Right atrium auricular region (tissue), 2 donors: ENCODE results near the gene POR. TPM values are rescaled to one million over a fixed set of nuclear protein-coding genes. Genes with fewer than 3 reads are reported as not detected.

Source experiments
- DNase-seq: peaks from one replicate; pipeline ENCODE4 v3.0.0-alpha.2; 2019; ENCODE audit warnings: low spot score
- H3K27ac ChIP-seq, 2 donors: fragments of 200-600 bp; sonication (generic); 1 replicate in 1 of 2; 2 replicates in 1 of 2; pipeline ENCODE4 v1.5.1; 2016 to 2019
- H3K27me3 ChIP-seq, 2 donors: fragments of 200-600 bp; sonication (generic); one replicate each; pipeline versions ENCODE4 v1.5.1 to v1.6.0; 2017 to 2019
- H3K36me3 ChIP-seq: fragments of 200-600 bp; sonication (generic); one replicate; pipeline ENCODE4 v1.5.1; 2016
- H3K4me1 ChIP-seq, 2 donors: fragments of 200-600 bp; sonication (generic); one replicate each; pipeline versions ENCODE4 v1.5.1 to v1.6.0; 2017 to 2019
- H3K4me3 ChIP-seq, 2 donors: fragments of 200-600 bp; sonication (generic); 1 replicate in 1 of 2; 2 replicates in 1 of 2; pipeline ENCODE4 v1.5.1; 2017 to 2019; ENCODE audit warnings: mild to moderate bottlenecking in 1 of 2, moderate library complexity in 1 of 2
- H3K9me3 ChIP-seq, 2 donors: fragments of 200-600 bp; sonication (generic); one replicate each; pipeline ENCODE4 v1.5.1; 2019
- total RNA-seq, 2 donors: library from RNA; depleted of rRNA; stranded (reverse); fragments of >200 nt; gene quantifications; one replicate each; pipeline ENCODE4 v1.1.0, GENCODE V29; 2016
- TF ChIP-seq, protein P1 (sequence below), 2 donors: fragments of 200-600 bp; sonication (generic); IDR thresholded peaks; one replicate each; pipeline ENCODE4 v1.5.1; 2019; ENCODE audit warnings: antibody characterized with exemption in 2 of 2

The POR gene
- total RNA-seq, 2 donors from 2014 or later: 53.4 to 85.3 TPM

DNA sequence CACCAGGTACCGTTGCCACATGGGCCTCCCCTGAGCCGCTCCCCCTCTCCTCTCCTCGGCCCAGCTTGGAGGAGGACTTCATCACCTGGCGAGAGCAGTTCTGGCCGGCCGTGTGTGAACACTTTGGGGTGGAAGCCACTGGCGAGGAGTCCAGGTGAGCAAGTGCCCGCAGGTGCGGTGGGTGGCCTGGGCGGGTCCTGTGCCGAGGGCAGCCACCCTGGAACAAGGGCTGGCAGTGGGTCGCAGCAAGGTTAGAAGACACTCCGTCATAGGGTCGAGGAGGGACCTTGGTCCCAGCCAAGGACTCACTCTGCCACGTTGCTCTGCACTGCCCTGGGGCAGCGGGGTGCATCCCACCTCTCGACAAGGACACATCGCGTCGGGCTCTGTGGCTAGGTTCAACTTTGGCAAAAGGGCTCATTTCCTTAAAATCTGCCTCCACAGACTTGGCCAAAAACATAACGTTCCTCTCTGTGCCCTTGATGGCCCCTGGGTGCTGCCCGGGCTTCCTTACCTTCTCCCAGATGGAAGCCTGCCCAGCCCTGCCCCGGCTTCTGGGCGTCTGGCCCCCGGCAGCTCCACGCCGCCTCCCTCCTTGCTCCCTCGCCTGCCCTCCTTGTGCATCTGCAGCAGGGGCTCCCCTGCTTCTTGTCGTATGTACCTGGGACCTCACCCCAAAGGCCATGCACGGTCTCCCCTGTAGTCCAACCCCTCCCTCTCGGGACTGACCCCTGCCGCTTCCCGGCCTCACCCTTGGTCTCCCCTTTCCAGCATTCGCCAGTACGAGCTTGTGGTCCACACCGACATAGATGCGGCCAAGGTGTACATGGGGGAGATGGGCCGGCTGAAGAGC lies 66.7 kb downstream of the POR start:
- Histone ChIP-seq H3K4me3 (no peak overlapping the region), H3K36me3 (peaks cover 75% of the 10 kb centered on the region), H3K9me3 (no peaks in the 10 kb centered on the region), H3K27me3 (no peaks in the 10 kb centered on the region), H3K27ac (peak overlapping the region in 1 of 2 donors; percentile 16), H3K4me1 (peaks cover 0 to 8% of the 10 kb centered on the region in 2 donors)
- TF ChIP-seq, protein P1, sequence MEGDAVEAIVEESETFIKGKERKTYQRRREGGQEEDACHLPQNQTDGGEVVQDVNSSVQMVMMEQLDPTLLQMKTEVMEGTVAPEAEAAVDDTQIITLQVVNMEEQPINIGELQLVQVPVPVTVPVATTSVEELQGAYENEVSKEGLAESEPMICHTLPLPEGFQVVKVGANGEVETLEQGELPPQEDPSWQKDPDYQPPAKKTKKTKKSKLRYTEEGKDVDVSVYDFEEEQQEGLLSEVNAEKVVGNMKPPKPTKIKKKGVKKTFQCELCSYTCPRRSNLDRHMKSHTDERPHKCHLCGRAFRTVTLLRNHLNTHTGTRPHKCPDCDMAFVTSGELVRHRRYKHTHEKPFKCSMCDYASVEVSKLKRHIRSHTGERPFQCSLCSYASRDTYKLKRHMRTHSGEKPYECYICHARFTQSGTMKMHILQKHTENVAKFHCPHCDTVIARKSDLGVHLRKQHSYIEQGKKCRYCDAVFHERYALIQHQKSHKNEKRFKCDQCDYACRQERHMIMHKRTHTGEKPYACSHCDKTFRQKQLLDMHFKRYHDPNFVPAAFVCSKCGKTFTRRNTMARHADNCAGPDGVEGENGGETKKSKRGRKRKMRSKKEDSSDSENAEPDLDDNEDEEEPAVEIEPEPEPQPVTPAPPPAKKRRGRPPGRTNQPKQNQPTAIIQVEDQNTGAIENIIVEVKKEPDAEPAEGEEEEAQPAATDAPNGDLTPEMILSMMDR (IDR thresholded peaks at IDR 0.05): no peak
- no peak for DNase-seq

DNA sequence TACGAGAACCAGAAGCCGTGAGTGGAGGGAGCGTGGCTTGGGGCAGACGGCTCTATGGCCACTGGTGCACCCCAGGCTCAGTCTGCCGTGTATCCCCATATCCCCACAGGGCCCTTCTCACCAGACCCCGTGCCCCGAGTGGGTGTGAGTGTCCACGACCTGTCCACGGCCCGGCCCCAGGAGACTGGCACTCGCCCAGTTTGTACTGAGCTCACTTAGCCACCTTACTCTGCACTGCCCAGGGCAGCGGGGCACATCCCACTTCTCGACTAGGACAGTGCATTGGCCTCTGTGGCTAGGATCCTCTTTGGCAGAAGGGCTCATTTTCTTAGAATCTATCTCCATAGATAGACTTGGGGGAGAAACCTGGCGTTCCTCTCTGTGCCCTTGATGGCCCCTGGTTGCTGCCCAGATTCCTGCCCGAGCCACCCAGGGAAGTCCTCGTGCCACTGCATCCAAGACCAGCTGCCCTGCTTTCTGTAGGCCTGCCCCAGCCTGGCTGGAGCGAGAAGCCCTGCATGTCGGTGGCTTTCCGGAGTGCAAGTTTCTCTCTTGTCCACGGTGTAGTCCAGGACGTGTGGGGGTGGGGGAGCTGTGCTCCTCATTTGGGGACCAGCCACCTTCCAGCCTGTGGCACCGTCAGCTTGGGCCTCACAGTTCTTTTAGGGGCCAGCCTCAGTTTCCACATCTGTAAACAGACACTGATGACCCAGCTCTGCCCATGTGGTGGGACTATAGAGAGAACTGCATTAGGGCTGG lies 67.5 kb downstream of the POR start:
- H3K27ac ChIP-seq: peak overlapping the region in 1 of 2 donors; percentile 16
- H3K36me3 ChIP-seq: peaks cover 81% of the 10 kb centered on the region
- H3K4me3 ChIP-seq: no peak overlapping the region
- H3K9me3 ChIP-seq: no peaks in the 10 kb centered on the region
- TF ChIP-seq, protein P1 (IDR thresholded peaks at IDR 0.05): no peak
- no peak for DNase-seq
- H3K27me3 ChIP-seq: no peaks in the 10 kb centered on the region
- peaks cover 0 to 6% of the 10 kb centered on the region in 2 donors for H3K4me1 ChIP-seq

DNA sequence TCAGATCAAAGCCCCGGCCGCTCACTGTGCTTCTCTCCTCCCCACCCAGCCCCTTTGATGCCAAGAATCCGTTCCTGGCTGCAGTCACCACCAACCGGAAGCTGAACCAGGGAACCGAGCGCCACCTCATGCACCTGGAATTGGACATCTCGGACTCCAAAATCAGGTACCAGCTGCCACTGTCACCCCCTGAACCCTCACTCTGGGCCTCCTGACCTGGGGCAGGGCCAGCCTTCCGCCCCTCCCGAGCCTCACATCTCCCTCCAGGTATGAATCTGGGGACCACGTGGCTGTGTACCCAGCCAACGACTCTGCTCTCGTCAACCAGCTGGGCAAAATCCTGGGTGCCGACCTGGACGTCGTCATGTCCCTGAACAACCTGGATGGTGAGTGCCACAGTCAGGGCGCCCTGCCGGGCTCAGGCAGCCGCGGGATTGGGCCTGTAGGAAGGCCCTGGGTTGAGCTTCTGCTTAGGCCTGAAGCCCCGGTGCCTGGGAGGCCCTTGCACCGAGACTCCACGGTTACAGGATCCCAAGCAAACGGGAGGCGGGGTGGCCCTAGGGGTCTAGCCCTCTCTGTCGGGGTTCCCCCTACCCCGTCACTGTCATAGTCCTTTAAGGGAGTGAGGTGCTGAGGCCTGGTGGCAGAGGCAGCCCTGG lies 68.6 kb downstream of the POR start:
- Histone ChIP-seq H3K4me1 (no peaks in the 10 kb centered on the region), H3K4me3 (no peak overlapping the region), H3K27me3 (no peaks in the 10 kb centered on the region), H3K36me3 (peaks cover 90% of the 10 kb centered on the region), H3K9me3 (no peaks in the 10 kb centered on the region), H3K27ac (no peak overlapping the region)
- TF ChIP-seq, protein P1 (IDR thresholded peaks at IDR 0.05): no peak
- DNase-seq: no peak

DNA sequence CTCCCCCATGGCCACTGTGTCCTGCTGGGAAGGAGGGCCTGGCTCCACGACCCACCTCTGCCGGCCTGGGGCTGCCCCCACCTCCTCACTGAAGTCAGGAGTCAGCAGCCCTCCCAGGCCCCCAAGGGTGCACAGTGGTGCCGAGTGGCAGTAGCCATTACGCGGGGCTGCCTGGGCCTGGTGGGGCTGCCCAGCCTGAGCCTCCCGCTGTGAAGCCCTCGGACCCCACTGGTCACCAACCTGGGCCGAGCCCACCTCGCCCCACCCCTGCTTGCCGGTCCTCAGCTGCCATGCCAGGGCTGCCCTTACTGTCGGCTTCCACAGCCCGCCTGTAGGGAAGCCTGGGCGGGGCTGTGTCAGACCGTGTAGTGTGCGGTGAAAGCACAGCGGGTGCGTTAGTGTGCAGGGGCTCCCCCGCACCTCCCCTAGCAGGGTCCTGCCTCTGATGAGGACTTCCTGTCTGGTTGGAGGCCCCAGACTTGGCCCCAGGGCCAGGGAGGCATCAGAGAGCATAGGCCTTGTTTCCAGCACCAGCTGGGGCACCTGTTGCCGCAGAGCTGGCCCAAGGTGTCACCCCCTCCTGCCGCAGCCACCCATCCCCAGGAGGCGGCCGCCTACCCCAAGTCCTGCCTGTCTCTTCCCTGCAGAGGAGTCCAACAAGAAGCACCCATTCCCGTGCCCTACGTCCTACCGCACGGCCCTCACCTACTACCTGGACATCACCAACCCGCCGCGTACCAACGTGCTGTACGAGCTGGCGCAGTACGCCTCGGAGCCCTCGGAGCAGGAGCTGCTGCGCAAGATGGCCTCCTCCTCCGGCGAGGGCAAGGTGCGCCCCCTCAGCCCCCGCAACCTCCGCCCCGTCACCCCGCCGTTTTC lies 69.4 kb downstream of the POR start:
- no peak overlapping the region for H3K4me3 ChIP-seq
- H3K9me3 ChIP-seq: no peaks in the 10 kb centered on the region
- TF ChIP-seq, protein P1 (IDR thresholded peaks at IDR 0.05): no peak
- no peak overlapping the region for H3K27ac ChIP-seq
- H3K4me1 ChIP-seq: peaks cover 0 to 4% of the 10 kb centered on the region in 2 donors
- no peaks in the 10 kb centered on the region for H3K27me3 ChIP-seq
- H3K36me3 ChIP-seq: peaks cover 87% of the 10 kb centered on the region
- no peak for DNase-seq

DNA sequence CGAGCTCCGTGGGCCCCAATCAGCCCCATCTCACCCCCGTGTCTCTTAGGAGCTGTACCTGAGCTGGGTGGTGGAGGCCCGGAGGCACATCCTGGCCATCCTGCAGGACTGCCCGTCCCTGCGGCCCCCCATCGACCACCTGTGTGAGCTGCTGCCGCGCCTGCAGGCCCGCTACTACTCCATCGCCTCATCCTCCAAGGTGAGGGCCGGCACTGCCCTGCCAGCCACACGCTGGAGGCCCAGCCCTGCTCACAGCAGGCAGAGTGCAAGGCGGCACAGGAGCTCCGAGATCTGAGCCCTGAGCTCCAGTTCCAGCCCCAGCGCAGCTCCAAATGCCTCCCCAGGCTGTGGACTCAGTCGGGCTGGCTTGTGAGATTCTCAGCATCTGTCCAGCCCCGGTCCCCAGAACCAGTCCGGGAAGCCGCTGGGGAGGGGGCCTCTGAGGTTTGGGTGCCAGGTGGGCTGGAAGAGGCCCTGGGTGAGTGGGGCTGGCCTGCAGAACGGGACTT lies 70.1 kb downstream of the POR start:
- TF ChIP-seq, protein P1 (IDR thresholded peaks at IDR 0.05): no peak
- no peaks in the 10 kb centered on the region for H3K9me3 ChIP-seq
- H3K36me3 ChIP-seq: peaks cover 80% of the 10 kb centered on the region
- peak overlapping the region in 1 of 2 donors; percentile 14 for H3K27ac ChIP-seq
- no peaks in the 10 kb centered on the region for H3K27me3 ChIP-seq
- H3K4me3 ChIP-seq: no peak overlapping the region
- H3K4me1 ChIP-seq: peaks cover 0 to 11% of the 10 kb centered on the region in 2 donors
- DNase-seq: no peak
